HAP-1 (cell line): ENCODE data around the gene OPRM1.

ENCODE experiments used
- DNase-seq, 2 experiments: peaks; one replicate each; pipeline ENCODE4 v3.0.0-alpha.2; 2016 to 2020; ENCODE audit warnings: low spot score in 2 of 2
- H3K27me3 ChIP-seq: fragments of 250-450 bp; sonication (Bioruptor Pico); 2 replicates; pipeline ENCODE4 v1.5.1; 2020; ENCODE audit warnings: low read depth, mild to moderate bottlenecking, moderate library complexity
- H3K36me3 ChIP-seq: fragments of 250-450 bp; sonication (Bioruptor Pico); replicated peaks from 2 replicates; pipeline ENCODE4 v1.5.1; 2020; ENCODE audit warnings: mild to moderate bottlenecking
- H3K4me1 ChIP-seq: fragments of 250-450 bp; sonication (Bioruptor Pico); 2 replicates; pipeline ENCODE4 v1.5.1; 2020; ENCODE audit warnings: mild to moderate bottlenecking
- H3K4me3 ChIP-seq: fragments of 250-450 bp; sonication (Bioruptor Pico); 2 replicates; pipeline ENCODE4 v1.5.1; 2020; ENCODE audit warnings: mild to moderate bottlenecking, moderate library complexity
- H3K9me3 ChIP-seq: fragments of 250-450 bp; sonication (Bioruptor Pico); 2 replicates; pipeline ENCODE4 v1.5.1; 2020; ENCODE audit warnings: mild to moderate bottlenecking, moderate library complexity
- in situ Hi-C: fragments of 300-500 bp; cut with MboI; formaldehyde crosslinking; loops from 3 replicates; pipeline ENCODE4 v1.14.3; 2020; ENCODE audit warnings: low sequenced_read_pairs, inconsistent platforms, mixed read lengths

OPRM1 gene

DNA sequence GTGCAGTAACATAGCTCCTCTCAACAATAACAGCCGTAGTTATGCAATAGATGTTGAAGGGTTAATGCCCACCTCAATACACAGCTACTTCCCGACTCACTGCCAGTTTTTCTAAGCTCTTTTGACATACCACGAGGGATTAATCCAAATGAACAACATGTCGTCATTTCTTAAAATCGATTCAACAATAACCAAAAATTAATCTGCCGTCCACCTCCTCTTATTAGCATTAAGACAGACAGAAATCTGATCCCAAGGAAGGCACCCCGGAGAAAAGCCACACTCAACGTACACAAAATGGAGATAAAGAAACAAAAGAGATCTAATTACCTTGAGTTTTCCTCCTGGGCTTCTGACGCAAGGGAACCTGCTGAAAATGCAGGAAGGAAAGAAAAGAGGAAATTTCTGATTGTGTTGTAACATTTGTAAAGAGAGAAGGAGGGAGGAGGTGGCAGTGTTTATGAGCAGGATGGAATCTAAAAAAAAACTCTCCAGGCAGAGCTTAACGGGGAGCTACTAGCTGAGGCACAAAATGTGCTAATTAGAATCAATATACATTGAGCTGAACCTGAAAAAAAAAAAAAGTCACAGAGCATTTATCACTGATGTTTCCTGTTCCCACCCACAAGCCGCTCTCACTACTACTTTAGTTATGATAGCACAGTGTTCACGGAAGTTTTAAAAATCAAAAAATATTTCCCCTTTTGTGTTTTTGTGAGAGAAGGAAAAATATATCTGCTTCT, 208.2 kb downstream of the OPRM1 start:
- no peaks in the 10 kb centered on the region for H3K36me3 ChIP-seq
- in situ Hi-C loops = no loop called here
- peak overlapping the region; percentile 22 for H3K4me3 ChIP-seq
- peak; percentile 41 to 78 for DNase-seq
- no peaks in the 10 kb centered on the region for H3K27me3 ChIP-seq
- peaks cover 13% of the 10 kb centered on the region for H3K4me1 ChIP-seq
- no peaks in the 10 kb centered on the region for H3K9me3 ChIP-seq

DNA sequence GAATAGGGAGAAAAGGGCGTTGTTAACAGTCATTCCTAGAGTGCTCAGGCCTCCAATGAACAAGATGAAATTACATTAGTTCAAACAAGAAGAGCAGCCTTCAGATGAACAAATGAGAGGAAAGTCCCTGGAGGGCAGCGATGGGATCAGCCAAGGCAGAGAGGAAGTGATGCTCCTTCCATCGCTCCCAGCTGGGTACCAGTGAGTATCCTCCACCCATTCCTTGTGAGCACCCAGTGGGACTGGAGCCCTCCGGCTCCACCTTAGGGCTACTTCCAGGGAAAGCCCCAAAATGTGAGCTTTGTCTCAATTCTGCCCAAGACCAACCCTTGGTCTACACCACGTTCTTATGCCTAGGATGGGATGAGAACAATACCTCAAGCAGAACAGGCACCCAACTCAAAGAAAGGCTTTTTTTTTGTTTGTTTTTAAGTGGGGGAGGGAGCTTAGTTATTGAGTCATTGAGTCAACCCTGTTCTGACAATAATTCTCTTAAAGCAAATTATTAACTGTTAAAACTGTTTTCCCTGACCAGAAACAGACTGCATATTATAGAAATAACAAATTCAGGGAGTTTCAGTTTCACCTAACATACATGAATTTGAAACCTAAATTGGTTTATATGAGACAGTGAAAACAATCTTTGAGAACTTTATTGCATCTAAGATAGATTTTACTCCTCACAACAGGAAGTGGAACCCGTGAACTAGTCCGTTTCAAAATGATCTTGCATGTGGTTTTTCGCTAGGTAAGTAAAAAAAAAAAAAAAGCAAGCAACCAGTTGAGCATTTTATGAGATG, 210.7 kb downstream of the OPRM1 start:
- Histone ChIP-seq H3K4me1 (peaks cover 13% of the 10 kb centered on the region), H3K4me3 (no peak overlapping the region), H3K27me3 (no peaks in the 10 kb centered on the region), H3K36me3 (no peaks in the 10 kb centered on the region), H3K9me3 (no peaks in the 10 kb centered on the region)
- in situ Hi-C loops = no loop called here
- DNase-seq = no peak

DNA sequence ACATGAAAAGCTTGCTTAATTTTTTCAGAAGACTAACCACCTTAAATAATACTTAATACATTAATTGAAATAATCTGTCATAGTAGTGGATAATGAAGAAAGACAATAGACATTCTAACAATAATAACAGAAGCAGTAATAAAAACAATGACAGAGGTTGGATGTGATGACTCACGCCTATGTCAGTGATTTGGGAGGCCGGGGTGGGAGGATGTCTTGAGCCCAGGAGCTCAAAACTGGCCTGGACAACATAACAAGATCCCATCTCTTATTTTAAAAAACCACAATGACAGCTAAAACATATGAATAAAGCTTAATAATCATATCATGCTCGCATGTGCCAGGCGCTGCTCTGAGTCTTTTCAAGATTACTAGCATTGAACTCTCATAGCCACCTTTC, 212.1 kb downstream of the OPRM1 start:
- Histone ChIP-seq H3K9me3 (no peaks in the 10 kb centered on the region), H3K36me3 (no peaks in the 10 kb centered on the region), H3K4me1 (peaks cover 13% of the 10 kb centered on the region), H3K27me3 (no peaks in the 10 kb centered on the region), H3K4me3 (no peak overlapping the region)
- in situ Hi-C loops = no loop called here
- DNase-seq = no peak

DNA sequence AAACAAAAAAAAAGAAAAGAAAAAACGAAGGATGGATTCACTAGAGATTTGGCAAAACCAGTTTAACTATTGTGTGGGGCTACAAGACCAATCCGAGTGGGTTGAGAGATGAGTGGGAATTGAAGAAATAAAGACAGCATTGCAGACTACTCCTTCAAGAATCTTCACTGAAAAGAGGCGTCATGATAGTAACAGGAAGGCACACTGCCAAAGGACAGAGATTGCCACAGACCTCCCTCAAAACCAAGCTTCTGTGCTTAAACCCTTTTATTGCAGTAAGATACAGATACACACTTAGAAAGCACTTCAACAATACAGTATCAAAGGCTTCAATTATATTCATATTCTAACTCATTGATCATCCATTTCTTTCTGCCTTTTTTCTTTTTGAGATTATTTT, 213.6 kb downstream of the OPRM1 start:
- Histone ChIP-seq H3K36me3 (no peaks in the 10 kb centered on the region), H3K9me3 (no peaks in the 10 kb centered on the region), H3K4me3 (no peak overlapping the region), H3K4me1 (peaks cover 3% of the 10 kb centered on the region; the same call in 1 of the 2 replicates), H3K27me3 (no peaks in the 10 kb centered on the region)
- in situ Hi-C loops = no loop called here
- no peak for DNase-seq

DNA sequence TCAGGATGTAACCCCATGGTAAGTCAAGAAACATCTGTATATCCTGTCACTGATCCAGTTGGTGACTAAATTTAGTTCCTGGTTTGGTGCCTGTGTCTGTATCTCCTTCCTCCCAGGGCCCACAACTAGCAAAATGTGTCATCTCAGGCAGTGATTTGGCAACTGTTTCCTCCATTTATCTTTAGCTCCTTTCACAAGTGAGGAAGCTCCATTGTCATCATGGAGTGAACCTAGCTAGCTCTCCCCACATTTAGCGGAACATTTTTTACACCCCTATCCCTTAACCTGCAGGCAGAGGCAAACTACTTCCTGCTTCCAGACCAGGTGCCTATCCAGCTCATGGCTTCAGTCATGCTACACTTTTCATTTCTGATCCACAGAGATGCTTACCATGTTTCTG, 218.0 kb downstream of the OPRM1 start:
- no peak for DNase-seq
- Histone ChIP-seq H3K27me3 (no peaks in the 10 kb centered on the region), H3K9me3 (0 out of 2 replicates have a peak, but pooled peaks cover 2% of the 10 kb centered on the region), H3K4me1 (no peaks in the 10 kb centered on the region), H3K36me3 (no peaks in the 10 kb centered on the region), H3K4me3 (no peak overlapping the region)
- in situ Hi-C loops = no loop called here

DNA sequence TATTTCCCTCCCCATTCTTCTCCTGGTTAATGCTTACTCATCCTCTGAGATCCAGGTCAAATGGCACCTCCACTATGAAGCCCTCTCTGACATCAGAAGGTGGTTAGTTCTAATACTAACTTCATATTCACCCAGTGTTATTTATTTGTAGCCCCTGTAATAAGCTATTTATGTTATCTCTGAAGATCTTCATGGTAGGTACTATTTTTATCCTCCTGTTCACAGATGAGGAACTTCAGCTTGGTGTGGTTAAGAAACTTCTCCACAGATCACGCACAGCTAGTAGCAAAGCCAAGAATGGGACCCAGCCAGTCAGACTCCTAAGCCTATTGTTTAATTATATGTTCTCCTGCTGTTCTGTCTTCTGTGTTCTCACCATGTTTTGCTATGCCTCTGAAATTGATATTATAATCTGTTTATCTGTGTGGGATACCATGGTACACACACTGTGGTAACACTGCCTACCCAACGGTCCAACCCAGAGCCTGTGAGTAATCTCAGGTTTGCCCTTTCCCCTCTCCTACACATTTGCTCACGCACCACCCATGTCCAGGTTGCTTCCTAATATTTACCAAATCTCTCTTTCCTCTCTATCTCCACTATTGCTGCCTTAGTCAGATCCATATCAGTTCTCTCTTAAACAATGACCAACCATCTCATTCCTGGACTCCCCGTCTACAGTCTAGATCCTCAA, 219.2 kb downstream of the OPRM1 start:
- DNase-seq = no peak

DNA sequence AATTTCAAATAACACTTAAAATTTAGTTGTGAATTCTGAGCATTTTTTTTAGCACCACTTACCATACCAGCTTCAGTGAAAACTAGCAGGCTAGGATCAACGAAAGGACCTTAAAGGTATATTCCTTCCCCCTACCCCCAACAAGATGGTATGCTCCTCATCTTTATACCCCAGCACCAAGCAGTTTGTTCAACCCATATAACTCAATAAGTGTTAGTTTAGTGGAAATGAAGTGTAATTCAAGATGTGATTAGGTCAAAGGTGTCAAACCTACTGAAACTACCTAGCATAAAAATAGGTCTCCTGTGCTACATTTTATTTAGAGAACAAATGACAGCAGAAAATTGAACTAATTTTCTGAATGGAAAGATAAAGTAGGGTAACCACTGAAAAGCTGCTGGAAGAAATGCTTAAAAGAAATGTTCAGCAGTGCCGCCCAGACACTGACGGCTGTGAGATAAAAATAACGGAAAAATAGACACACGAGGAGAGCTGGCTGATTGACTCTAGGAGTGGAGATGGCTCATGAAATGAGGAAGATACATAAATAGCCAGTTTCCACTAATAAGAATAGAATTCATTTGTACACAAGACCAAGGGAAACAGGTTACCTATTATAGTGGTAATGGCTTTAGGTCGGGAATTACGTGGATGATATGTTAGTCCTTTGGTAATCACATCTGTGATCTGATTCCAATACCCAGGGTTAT, 222.8 kb downstream of the OPRM1 start:
- 0 out of 2 replicates have a peak, but pooled peaks cover 2% of the 10 kb centered on the region for H3K9me3 ChIP-seq
- in situ Hi-C loops = no loop called here
- no peaks in the 10 kb centered on the region for H3K4me1 ChIP-seq
- H3K27me3 ChIP-seq = 0 out of 2 replicates have a peak, but pooled peaks cover 3% of the 10 kb centered on the region
- no peaks in the 10 kb centered on the region for H3K36me3 ChIP-seq
- no peak for DNase-seq
- H3K4me3 ChIP-seq = no peak overlapping the region

More for the DNA sequence above, 219.2 kb downstream of the OPRM1 start:
- no peak overlapping the region for H3K4me3 ChIP-seq
- H3K27me3 ChIP-seq = 0 out of 2 replicates have a peak, but pooled peaks cover 3% of the 10 kb centered on the region
- in situ Hi-C loops = no loop called here
- H3K9me3 ChIP-seq = 0 out of 2 replicates have a peak, but pooled peaks cover 2% of the 10 kb centered on the region
- H3K4me1 ChIP-seq = no peaks in the 10 kb centered on the region
- no peaks in the 10 kb centered on the region for H3K36me3 ChIP-seq

DNA sequence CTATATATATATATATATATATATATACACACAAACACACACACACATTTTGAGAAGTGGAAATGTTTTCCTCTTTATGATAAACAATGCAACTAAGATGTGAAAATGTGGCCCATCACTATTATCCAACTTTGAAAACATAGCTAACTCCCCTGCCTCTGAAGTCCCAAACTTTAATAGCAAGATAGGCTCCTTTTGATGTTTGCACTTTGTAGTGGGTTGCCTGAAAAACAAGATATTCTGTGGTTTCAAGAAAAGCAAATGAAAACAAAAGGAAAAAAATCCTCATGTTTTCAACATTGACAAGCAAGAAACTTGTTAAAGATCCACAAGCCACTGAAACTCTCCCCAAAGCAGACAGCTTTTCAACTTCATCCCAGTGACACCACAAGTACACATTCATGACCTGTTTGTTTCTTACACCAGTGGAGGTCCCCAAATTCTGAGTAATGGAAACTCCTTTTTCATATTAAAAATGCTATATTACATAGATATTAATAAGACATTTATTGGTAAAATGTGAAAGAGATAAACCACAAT, 227.6 kb downstream of the OPRM1 start:
- Histone ChIP-seq H3K4me1 (no peaks in the 10 kb centered on the region), H3K9me3 (no peaks in the 10 kb centered on the region), H3K4me3 (no peak overlapping the region), H3K27me3 (0 out of 2 replicates have a peak, but pooled peaks cover 3% of the 10 kb centered on the region), H3K36me3 (no peaks in the 10 kb centered on the region)
- in situ Hi-C loops = no loop called here
- no peak for DNase-seq

DNA sequence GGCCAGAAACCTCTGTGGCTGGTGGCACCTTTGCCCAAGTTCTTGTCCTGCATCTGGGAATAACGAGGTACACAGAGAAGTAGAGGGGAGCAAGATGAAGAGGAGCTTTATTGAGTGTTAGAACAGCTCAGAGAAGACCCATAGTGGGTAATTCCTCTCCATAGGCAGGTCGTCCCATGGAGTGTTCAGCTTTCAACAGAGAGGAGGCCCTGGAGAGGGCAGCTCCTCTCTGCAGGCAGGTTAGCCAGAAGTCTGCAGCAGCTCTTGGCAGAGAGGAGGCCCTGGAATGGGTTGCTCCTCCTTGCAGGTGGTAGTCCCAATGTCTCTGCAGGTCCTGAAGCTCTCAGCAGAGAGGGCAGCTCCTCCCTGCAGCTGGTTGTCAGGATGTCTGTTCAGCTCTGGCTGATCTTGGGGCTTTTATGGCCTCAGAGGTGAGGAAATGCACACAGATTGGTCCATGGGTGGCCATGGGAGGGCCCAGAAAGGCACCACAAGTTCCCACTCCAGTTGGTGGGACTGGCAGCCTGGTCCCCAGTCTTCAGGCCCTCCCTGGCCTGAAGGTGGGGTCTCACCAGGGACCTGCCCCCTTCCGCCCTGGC, 228.6 kb downstream of the OPRM1 start:
- DNase-seq = no peak
- H3K27me3 ChIP-seq = no peaks in the 10 kb centered on the region
- H3K9me3 ChIP-seq = no peaks in the 10 kb centered on the region
- no peaks in the 10 kb centered on the region for H3K4me1 ChIP-seq
- in situ Hi-C loops = no loop called here
- no peak overlapping the region for H3K4me3 ChIP-seq
- H3K36me3 ChIP-seq = no peaks in the 10 kb centered on the region

DNA sequence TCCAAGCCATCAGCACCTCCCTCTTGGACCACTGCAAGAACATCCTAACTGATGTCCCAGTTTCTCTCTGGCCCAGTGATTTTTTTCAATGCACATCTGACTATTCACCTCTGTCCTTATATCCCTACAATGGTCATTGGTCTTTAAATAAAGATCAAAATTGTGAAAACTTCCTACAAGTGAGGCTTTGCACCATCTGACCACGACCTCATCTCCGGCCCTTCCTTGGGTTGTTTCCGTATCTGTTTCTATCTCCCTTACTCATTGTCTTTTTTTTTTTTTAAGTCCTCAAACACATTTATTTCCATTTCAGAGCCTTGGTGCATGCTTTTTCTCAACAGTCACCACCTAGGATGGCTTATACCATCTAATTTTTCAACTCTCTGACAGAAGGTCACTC, 229.4 kb downstream of the OPRM1 start:
- in situ Hi-C loops = no loop called here
- no peaks in the 10 kb centered on the region for H3K36me3 ChIP-seq
- no peak for DNase-seq
- no peaks in the 10 kb centered on the region for H3K27me3 ChIP-seq
- H3K4me1 ChIP-seq = peaks cover 6% of the 10 kb centered on the region; the same call in 1 of the 2 replicates
- H3K4me3 ChIP-seq = no peak overlapping the region
- H3K9me3 ChIP-seq = no peaks in the 10 kb centered on the region

DNA sequence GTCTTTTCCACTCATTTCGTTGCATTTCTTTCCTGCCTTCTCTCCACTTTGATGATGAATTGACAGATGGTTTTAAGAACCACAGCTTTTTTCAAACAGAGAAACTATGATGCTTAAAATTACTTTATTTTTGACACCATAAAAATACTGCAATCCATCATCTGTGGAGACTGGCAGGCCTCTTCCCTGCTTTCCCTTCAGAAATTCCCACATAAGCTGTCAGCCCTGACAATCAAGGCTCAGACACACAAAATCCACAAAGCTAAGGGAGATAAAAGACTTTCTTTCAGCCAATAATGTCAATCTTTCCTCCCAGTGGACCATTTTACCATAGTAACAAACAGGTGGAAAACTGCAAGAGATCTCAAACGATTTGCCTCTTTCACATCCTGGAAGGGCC, 235.1 kb downstream of the OPRM1 start:
- Histone ChIP-seq H3K4me1 (peaks cover 6% of the 10 kb centered on the region; the same call in 1 of the 2 replicates), H3K4me3 (no peak overlapping the region), H3K27me3 (no peaks in the 10 kb centered on the region), H3K36me3 (no peaks in the 10 kb centered on the region), H3K9me3 (no peaks in the 10 kb centered on the region)
- DNase-seq = no peak
- in situ Hi-C loops = no loop called here

DNA sequence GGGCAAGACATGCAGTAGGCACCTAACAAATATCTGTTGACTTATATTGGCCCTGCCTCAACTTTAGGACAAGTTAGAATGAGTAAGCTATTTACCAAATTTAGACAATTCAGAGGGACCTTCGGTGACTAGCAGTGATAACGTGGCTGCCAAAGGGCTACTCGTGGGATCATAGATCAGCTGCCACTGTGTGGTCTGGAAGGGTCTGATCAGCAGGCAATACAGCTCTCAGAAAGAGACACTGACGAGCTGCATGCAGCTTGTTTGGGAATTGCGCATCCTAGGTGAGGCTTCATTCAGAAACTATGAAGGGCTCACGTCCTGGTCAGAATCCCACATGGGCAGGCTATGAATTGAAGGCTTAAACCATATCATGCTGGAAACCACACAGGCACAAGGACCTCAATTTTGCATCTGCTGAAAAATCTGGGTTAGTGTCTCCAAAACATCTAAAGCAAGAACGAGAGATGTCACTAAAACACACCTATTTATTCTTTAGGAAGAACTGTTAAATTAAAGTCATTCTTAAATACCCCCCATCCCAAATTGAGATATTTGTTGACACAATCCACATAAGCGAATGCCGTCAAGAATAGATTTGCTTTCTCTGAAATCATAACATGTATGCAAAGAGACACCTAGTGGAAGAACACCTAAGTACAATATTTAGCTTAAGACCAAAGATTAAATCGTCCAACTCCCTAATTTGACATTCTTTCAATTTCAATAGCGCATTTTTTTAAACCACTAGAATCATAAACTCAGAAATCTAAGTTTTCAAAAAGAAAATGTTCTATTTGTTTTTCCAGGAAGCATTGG, 238.0 kb downstream of the OPRM1 start:
- Histone ChIP-seq H3K36me3 (no peaks in the 10 kb centered on the region), H3K4me3 (no peak overlapping the region), H3K27me3 (no peaks in the 10 kb centered on the region), H3K4me1 (peaks cover 6% of the 10 kb centered on the region; the same call in 1 of the 2 replicates), H3K9me3 (no peaks in the 10 kb centered on the region)
- in situ Hi-C loops = loop anchor here (5.0 kb wide), 1 partner anchor 120 kb away; no protein-coding TSS in a partner anchor
- DNase-seq = peak in 1 of 2 experiments; percentile 70
